DMS79 treated with DMSO at 0.1 percent for 48 hours (cell line): ENCODE measurements around the gene RAB42.
"Not testable (repeated sequence)": the region's sequence is repeated elsewhere in the genome, so short reads cannot be mapped to it uniquely, and the experiment has no call there.

Experiments
- DNase-seq: peaks from one replicate; lab custom pipeline; 2025; lab: John Stamatoyannopoulos, UW

RAB42 gene, protein sequence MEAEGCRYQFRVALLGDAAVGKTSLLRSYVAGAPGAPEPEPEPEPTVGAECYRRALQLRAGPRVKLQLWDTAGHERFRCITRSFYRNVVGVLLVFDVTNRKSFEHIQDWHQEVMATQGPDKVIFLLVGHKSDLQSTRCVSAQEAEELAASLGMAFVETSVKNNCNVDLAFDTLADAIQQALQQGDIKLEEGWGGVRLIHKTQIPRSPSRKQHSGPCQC

DNA sequence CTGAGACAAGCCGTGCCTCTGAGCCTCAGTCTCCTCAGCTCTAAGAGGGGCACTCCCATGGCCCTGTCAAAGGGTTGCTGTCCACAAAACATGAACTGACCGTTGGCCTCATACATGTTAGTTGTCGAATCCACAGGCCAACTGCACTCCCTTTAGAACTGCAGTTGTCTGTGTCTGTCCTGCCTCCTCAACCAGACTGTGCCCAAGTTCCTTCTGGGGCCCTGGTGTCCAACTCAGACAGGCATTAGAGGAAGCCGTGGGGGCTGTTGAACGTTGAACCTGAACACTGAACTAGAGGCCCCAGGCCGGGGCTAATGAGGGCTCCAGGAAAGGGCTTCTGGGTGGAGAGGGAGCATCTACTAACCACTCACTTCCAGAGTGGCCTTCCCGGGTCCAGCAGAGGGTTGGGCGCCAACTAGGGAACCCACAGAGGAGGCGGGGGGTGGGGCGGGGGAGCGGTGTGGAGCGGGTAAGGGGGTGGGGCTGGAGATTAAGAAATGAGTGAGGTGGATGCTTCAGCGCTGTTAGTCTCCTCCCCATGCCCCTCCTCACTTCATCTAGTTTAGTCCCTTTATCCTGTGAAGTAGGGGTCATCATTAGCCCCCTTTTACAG lies at the start of gene RAB42:
TSS of gene RAB42 (plus strand) at position 558 of the 613 bp plus-strand sequence. CDS start 247 bp downstream, outside the sequence.
- no peak for DNase-seq

DNA sequence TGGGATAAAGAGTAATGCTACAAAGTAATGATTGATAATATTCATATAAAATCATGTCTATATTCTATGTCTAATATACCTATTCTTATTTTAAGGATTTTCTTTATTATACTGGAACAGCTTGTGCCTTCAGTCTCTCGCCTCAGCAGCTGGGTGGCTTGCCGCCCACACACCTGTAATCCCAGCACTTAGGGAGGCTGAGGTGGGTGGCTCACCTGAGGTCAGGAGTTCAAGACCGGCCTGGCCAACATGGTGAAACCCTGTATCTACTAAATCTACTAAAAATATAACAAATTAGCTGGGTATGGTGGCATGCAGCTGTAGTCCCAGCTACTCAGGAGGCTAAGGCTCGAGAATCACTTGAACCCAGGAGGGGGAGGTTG lies 46.8 kb upstream of the RAB42 start:
- DNase-seq: no peak

DNA sequence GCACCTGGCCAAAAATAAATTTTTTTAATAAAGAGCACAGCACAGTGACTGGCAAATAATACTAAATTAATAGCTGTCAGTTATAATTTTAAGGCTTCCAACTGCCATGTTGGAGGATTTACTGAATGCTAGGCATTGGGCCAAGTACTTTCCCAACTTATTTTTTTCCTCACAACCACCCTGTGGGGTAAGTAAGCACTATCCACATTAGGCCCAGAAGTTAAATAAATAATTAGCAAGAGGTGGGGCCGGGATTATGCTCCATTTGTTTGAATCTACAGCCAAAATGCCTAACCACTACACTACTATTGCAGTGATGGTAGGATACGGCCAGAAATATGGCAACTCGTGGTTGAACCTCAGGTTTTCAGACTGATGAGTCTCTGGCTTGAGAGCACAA lies 43.7 kb upstream of the RAB42 start:
- no peak for DNase-seq

DNA sequence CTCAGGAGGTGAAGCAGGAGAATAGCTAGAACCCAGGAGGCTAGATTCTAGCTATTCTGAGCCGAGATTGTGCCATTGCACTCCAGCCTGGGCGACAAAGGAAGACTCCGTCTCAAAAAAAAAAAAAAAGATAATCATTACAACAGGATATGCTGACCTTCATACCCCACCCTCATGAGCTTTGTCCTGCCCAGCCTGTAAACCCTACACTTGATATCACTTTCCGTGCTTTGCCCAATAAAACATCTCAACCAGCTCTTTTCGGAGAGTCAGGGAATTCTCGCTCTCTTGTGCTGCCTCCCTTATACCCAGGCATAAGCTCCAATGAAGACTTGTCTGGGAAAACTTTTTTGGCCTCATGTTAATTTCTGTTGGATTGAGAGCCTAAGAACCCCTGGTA lies 40.7 kb upstream of the RAB42 start:
- no peak for DNase-seq

DNA sequence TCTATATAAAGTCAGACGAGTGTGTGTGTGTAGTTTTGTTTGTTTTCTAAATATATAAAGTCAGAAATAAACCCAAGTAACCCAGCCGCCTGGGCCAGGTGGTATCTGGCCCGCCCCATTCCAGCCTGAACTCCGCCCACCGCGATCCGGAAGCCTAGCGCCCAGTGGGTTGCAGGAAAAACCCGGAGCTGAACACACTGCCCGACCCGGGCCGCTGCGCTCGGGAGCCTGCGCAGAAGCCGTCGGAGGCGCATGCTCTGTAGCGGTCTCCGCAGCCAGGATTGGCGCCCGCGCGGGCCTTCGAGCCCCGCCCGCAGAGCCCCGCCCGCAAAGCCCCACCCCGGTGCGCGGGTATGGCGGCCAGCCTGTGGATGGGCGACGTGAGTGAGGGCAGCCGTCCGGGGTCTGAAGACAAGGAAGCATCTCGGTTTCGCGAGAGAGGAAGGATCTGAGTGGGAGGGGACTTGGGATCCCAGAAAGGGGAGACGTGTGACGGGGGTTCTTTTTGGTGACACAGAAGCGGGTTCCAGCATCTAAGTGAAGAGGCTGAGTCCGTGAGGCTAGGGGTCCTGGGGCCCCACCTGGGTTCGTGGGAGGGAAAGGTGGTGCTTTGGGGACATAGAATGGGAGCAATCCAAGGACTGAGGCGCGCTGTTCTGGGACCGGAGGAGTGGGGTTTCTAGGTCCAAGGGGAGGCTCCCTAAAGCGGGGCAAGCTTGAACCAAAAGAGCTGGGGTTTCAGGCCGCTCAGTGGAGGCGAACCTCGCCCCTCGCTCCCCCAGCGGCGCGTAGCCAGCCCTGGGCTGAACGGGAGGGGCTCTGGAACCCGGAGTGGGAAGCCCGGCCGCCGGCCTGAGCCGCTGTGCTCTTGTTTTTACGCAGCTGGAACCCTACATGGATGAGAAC lies 39.1 kb upstream of the RAB42 start, which contains the start of gene TRNAU1AP:
TSS of gene TRNAU1AP (plus strand) at position 328 of the 906 bp plus-strand sequence. CDS start at position 354, 26 bp downstream.
- DNase-seq: peak; percentile 95

DNA sequence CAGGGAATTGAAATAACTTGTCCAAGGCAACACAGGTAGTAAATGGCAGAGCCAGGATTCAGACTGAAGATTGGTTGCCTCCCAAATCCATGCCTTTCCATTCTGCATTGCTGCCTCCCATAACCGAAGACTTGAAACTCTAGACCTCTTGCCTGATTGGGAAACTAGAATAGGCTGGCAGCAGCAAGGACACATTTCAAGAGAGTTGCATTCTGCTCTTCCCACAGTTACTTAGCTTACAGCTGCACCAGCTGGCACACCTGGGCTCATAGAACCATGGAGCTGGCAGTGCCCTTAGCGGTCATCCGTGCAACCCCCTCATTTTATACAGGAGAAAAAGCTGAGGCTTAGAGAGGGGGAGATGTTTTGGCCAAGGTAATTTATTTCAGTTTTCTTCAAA lies 31.2 kb upstream of the RAB42 start:
- DNase-seq: peak; percentile 99

DNA sequence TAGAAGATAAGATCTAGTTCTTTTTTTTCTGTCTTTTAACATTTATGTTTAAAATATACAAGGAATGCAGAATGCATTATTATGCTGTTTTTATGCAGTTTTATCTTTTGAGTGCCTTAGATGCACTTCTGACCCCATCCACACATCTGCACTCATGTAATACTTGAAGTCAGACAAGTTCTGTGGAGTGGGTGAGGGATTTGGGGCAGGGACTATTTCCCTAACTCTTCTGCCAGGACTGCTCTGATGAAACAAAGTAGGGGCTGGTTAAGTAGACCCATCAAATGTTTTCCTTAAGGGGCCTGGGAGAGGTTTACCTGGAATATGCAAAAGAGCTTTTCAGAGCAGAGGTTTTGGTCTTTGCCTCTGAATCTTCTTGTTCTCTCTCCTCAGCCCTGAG lies 27.8 kb upstream of the RAB42 start:
- DNase-seq: peak; percentile 55

DNA sequence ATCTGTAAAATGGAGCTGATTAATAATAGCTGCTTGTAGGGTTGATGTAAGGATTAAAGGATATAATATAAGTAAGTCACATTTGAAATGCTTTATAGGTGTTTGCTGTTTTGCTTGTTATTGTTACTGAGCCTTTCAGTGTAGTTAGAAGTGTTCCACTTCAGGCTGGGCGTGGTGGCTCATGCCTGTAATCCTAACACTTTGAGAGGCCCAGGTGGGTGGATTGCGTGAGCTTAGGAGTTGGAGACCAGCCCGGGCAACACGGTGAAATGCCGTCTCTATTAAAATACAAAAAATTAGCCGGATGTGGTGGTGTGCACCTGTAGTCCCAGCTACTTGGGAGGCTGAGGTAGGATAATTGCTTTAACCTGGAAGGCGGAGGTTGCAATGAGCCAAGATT lies 27.0 kb upstream of the RAB42 start:
- DNase-seq: no peak

DNA sequence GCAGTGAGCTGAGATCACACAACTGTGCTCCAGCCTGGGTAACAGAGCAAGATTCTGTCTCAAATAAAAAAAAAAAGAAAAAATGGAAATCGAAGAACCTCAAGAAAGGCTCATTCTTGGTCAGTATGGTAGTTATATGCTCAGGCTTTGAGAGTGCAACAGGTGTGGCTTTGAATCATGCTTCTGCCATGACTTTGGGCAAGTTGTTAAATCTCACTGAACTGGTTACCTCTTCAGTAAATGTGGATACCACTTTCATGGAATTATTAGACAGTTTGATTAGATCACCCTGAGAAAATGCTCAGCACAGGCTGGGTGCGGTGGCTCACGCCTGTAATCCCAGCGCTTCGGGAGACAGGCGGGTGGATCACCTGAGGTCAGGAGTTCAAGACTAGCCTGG lies 26.3 kb upstream of the RAB42 start:
- DNase-seq: no peak

DNA sequence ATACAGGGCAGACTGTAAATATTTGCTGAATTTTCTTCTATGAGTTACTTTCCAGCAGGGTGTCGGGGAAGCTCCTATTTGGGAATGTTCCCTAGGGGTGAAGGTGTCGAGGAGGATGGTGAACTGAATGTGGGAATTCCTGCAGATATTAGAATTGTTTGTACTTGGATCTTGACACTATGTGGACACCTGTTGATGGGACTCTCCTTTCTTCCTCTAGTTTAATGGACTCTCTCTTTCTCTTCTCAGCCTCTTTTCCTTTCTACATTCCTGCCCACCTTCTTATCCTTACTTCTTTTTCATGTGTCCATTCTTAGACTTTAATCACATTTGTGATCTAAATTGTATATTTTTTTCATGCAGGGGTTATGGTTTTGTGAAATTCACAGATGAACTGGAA lies 25.1 kb upstream of the RAB42 start:
- no peak for DNase-seq

DNA sequence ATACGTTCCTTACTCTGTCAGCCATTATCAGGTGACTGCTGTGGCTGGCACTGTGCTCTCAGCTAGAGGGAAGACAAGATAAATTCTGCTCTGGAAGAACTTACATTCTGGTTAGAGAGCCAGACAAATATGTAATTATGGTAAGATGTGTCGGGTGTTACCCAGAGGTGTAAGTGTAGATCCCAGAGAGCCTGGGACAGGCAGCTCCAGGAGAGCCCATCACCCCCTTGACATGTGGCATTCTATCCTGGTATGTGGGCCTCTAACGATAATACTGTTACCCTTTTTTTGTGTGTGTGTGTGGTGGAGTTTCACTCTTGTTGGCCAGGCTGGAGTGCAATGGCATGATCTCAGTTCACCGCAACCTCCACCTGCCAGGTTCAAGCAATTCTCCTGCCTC lies 20.2 kb upstream of the RAB42 start:
- no peak for DNase-seq

DNA sequence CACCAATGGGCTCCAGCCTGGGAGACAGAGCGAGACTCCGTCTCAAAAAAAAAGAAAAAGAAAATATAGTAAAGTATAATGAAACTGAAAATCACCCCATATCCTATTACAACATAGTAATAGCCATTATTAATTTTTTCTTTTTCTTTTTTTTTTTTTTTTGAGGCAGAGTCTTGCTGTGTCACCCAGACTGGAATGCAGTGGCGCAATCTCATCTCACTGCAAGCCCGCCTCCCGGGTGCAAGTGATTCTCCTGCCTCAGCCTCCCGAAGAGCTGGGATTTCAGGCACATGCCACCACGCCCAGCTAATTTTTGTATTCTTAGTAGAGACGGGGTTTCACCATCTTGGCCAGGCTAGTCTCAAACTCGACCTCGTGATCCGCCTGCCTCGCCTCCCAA lies 19.2 kb upstream of the RAB42 start:
- not testable (repeated sequence) for DNase-seq

DNA sequence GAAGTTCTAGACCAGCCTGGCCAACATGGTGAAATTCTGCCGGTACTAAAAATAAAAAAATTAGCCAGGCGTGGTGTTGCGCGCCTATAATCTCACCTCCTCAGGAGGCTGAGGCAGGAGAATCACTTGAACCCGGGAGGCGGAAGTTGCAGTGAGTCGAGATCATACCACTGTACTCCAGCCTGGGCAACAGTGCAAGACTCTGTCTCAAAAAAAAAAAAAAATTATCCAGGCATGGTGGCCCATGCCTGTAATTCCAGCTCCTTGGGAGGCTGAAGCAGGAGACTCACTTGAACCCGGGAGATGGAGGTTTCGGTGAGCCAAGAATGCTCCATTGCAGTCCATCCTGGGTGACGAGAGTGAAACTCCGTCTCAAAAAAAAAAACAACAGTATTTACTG lies 18.5 kb upstream of the RAB42 start:
- DNase-seq: no peak

DNA sequence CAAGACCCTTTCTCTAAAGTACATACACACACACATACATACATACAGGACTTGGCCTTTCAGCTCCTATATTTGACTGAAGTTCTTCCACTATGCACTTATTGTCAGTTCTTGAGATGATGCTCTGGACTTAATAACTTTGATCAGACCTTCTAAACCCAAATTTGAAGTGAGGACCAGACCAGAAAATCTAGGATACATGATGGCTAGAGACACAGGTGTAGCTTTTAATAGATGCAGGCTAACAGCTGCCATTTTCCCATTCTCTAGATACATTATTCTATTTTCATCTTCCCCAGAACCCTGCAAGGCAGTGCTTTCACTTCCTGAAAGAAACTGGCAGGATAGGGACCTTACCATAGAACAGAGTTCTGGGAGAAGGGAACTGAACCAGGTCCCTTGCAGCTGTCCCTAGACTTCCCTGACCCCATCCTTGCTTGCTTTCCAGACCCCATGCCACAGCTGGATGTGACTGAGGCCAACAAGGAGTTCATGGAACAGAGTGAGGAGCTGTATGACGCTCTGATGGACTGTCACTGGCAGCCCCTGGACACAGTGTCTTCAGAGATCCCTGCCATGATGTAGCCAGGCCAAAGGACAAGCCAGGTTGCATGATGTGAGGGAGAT lies 14.9 kb upstream of the RAB42 start:
- no peak for DNase-seq

DNA sequence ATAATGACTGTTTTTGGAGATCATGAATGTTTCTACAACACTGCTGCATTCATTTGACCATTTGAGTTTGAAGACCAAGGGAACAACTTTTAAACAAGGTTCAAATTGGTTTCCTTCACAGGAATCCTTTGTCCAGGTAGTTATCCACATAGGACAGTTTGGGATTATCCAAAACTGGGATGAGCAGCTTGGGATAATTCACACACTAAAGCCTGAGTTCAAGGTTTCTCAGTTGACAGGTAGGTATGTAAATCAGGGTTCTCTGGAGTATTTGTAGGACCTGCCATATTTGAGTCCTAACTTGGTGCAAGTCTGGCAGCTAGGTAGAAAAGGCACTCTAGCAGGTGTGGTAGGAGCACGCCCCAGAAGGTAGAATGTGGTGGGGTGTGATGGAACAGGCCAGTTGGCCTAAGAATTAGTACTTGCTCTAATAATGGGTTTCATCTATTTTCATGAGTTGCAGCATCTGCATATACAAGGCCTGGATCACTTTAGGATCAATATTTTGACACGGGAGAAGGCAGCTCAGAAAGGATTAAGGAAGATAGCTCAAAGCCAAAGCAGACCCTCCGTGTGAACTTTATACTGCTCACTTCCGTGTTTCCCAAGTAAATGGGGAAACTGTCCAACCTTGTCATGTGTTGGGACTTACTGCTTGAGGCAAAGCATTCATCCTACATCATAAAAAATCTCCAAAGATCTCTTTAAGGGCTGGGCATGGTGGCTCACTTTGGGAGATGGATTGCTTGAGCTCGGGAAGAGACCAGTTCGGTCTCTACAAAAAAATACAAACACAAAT lies 14.1 kb upstream of the RAB42 start:
- DNase-seq: no peak

DNA sequence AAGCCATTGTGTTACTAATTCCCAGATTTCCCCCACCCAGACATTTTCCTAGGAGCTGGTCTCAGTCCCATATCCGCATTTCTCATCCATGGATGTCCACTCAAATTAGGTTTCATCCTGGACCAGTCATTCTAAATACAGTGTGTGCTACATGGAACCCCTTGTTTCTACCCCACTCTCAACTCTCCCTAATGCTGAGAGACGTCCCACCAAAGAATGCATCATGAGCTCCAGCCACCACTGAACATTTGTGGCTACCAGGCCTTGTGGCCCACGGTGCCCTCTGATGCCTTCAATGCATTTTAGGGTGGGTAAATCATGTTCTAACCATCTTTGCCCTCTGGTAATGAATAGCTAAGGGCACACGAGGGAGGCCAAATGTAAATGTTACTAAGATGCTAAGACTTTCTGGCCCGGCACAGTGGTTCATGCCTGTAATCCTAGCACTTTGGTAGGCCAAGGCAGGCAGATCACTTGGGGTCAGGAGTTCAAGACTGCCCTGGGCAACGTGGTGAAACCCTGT lies 13.3 kb upstream of the RAB42 start:
- DNase-seq: no peak

DNA sequence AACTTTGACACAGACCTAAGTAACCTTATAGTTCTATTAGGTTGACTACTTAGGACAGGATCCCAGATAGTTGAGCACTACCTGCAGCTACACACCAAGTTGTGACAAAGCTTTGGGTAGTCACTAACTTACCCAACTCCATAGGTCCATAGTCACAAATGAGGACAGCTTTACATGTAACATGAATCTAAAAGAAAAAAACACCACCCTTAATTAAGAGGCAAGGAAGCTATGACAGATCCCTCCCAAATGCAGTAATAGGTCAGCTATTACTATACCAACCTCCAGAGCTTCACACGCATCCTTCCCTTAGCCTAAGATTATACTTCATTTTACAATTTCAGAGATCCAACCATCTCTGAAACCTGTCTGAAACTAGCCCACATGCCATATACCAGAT lies 12.7 kb upstream of the RAB42 start:
- DNase-seq: no peak

DNA sequence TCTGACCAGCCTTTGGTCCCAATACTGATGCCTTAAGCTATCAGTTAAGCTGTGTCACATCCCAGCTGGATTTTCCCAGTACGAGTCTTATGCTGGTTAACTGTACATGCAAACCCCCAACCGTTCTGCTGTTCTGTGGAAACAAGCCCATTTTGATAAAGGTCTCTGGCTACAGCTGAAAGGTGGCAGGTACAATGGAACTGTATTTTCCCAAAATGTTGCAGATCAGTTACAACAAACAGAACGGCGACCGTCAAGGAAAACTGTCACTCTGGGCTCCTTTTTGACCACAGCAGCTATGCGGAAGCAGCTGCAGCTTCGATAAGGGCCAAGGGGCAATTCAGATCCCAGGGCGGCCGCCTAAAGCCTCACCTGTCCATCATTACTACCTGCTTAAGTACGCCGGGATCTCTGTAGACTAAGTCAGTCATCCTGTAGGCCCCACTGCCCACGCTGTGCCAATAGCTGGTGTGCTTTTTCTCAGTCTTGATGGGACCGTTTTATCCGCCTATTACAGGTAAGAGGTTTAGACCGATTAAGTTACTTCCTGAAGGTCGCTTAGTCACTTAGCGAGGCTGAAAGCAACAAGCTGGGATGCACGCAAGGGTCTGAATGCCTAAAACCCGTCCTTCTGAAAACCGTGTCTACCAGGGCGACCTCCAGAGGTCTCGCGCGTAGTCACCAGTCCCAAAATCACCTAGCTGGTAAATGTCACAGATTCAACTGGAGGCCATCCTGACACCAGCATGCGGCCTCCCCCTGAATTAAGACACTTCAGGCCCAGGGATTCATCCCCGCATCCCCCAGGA lies 11.1 kb upstream of the RAB42 start:
- DNase-seq: peak; percentile 72

DNA sequence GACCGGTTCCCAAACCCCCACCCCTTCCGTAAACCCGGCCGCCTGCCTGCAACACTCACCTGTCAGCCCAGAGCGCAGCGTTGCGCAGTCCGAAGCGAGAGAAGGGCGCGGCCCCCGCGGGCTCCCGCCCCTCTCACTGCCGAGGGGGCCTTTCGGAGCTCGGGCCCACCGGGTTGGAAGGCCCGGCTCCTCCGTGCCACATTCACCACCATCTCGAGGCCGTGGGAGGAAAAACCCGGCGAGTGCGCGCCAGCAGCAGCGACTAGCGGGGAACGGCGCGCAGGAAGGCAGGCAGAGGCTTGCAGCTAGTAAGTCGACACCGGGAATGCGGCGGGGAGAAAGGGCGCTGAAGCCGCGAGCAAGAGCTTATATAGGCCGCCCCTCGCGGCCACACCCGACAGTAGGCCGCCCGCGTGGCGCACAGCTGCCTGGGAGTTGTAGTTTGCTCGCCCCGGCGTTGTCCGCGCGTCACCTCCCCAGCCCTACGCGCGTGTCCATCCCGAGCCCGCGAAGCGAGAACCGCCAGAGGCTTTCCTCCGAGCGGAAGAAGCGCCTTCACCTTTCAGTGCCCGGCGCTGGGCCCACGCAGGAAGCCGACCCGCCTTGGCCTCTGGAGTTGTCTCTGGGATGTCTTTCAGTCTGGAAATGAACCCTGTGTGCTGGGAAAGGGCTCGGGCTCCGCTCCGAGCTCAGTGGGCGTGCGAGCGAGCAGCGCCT lies 10.4 kb upstream of the RAB42 start:
- peak; percentile 94 for DNase-seq

DNA sequence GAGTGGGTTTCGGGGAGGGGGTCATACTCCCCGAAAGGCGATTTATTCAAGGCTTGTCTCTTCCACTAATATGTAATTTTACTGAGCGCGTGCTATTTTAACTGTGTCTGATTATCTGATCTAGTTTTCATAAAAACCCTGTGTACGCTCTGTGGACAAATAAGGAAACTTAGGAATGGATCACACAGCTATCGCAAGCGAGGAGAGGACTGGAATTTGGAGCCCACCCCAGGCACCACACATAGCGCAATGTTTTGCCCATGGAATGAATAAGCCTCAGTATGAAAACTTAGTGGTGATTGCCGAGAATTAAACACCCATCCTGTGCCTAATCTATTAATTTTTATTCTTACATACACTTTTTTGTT lies 9.8 kb upstream of the RAB42 start:
- DNase-seq: no peak
